Testis (tissue), 3 donors: ENCODE results near the gene TCIRG1. TPM values are rescaled to one million over a fixed set of nuclear protein-coding genes. Genes with fewer than 3 reads are reported as not detected.

Experiments used
- DNase-seq: peaks from one replicate; pipeline ENCODE4 v3.0.0-alpha.2; 2019
- H3K27ac ChIP-seq, 2 donors: fragments of 200-600 bp; sonication (generic); one replicate each; pipeline ENCODE4 v1.5.1; 2019
- H3K27me3 ChIP-seq: fragments of 200-600 bp; sonication (generic); one replicate; pipeline ENCODE4 v1.5.1; 2019
- H3K36me3 ChIP-seq: fragments of 200-600 bp; sonication (generic); one replicate; pipeline ENCODE4 v1.5.1; 2017; ENCODE audit warnings: low read depth; ENCODE audit errors: missing control alignments
- H3K4me1 ChIP-seq: fragments of 200-600 bp; sonication (generic); one replicate; pipeline ENCODE4 v1.5.1; 2019
- H3K4me3 ChIP-seq, 2 donors: fragments of 200-600 bp; sonication (generic); one replicate each; pipeline ENCODE4 v1.5.1; 2017 to 2019
- H3K9me3 ChIP-seq: fragments of 200-600 bp; sonication (generic); one replicate; pipeline ENCODE4 v1.5.1; 2017
- POLR2A ChIP-seq: fragments of 450-650 bp; IDR thresholded peaks from one replicate; pipeline ENCODE4 v1.6.1; 2017; ENCODE audit warnings: antibody characterized with exemption, mild to moderate bottlenecking, moderate library complexity
- WGBS, 2 donors: methylation state at CpG; one replicate each; pipeline ENCODE4 v1.1.5; 2018; 5-methylcytosine and 5-hydroxymethylcytosine counted together
- intact Hi-C: fragments of 100-400 bp; cut with DNase I; formaldehyde crosslinking; loops from one replicate; pipeline ENCODE4 v1.15.1; 2023; ENCODE audit warnings: low total_unique reads
- polyA plus RNA-seq: library from polyadenylated mRNA; stranded (reverse); fragments of 350-450 nt; fragmentation: Illumina TruSeq; extraction: RNeasy Lipid Tissue Mini Kit (QIAGEN cat#74804); gene quantifications from one replicate; pipeline ENCODE4 v1.2.3, GENCODE V29; 2014; ENCODE audit warnings: low read depth, low replicate concordance; ENCODE audit not compliant: insufficient read depth
- total RNA-seq, 2 donors: library from RNA; depleted of rRNA; stranded (reverse); fragments of >200 nt; gene quantifications; one replicate each; pipeline ENCODE4 v1.2.3, GENCODE V29; 2016
- TF ChIP-seq, protein P1 (sequence below), 3 experiments: fragments of 450-650 bp in 2 of 3; fragments of 200-600 bp in 1 of 3; sonication (generic) in 1 of 3; IDR thresholded peaks; one replicate each; pipeline ENCODE4 v1.5.1; 2016 to 2019; ENCODE audit warnings: antibody characterized with exemption in 3 of 3, mild to moderate bottlenecking in 2 of 3, moderate library complexity in 1 of 3

Gene TCIRG1
- total and polyA plus RNA-seq, 3 donors from 2014 or later = 22.2 to 53.6 (median 52.8) TPM

GRCh38 chr11:68014157-68014946 lies 24.5 kb upstream of the TCIRG1 start:
- Histone ChIP-seq H3K27ac (no peak overlapping the region), H3K4me1 (peaks cover 27% of the 10 kb centered on the region), H3K9me3 (no peaks in the 10 kb centered on the region), H3K36me3 (no peaks in the 10 kb centered on the region), H3K27me3 (no peaks in the 10 kb centered on the region), H3K4me3 (no peak overlapping the region)
- 50 to 58% methylated on average over 9 to 16 of the region's 16 CpGs for WGBS, 2 donors
- DNase-seq = no peak
- intact Hi-C loops = no loop called here
- TF ChIP-seq, protein P1, sequence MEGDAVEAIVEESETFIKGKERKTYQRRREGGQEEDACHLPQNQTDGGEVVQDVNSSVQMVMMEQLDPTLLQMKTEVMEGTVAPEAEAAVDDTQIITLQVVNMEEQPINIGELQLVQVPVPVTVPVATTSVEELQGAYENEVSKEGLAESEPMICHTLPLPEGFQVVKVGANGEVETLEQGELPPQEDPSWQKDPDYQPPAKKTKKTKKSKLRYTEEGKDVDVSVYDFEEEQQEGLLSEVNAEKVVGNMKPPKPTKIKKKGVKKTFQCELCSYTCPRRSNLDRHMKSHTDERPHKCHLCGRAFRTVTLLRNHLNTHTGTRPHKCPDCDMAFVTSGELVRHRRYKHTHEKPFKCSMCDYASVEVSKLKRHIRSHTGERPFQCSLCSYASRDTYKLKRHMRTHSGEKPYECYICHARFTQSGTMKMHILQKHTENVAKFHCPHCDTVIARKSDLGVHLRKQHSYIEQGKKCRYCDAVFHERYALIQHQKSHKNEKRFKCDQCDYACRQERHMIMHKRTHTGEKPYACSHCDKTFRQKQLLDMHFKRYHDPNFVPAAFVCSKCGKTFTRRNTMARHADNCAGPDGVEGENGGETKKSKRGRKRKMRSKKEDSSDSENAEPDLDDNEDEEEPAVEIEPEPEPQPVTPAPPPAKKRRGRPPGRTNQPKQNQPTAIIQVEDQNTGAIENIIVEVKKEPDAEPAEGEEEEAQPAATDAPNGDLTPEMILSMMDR (IDR thresholded peaks at IDR 0.05) = no peak
- no peak for TF ChIP-seq POLR2A

DNA sequence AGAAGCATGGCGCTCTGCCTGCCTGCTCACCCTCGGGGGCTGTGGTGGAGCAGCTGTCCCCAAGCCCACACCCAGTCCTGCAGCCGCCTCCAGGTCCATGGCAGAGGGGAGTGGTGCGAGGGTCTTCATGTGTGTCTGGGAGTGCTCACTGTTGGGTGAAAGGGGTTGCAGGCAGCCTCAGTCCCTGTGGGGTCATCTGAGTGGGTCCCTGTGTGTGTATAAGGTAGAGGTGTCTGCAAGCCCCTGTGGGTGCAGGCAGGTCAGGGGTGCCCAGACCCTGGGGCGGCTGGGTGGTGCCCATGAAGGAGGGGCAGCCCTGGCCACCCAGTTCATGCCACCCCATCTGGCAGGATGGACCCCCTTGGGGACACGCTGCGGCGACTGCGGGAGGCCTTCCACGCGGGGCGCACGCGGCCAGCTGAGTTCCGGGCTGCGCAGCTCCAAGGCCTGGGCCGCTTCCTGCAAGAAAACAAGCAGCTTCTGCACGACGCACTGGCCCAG lies 23.8 kb upstream of the TCIRG1 start:
- DNase-seq = no peak
- intact Hi-C loops = no loop called here
- 83 to 91% methylated on average over 2 to 19 of the region's 19 CpGs for WGBS, 2 donors
- Histone ChIP-seq H3K4me1 (peaks cover 25% of the 10 kb centered on the region), H3K27me3 (no peaks in the 10 kb centered on the region), H3K36me3 (no peaks in the 10 kb centered on the region), H3K9me3 (no peaks in the 10 kb centered on the region), H3K4me3 (no peak overlapping the region), H3K27ac (no peak overlapping the region)
- no peak for TF ChIP-seq POLR2A
- TF ChIP-seq, protein P1 (IDR thresholded peaks at IDR 0.05) = no peak

DNA sequence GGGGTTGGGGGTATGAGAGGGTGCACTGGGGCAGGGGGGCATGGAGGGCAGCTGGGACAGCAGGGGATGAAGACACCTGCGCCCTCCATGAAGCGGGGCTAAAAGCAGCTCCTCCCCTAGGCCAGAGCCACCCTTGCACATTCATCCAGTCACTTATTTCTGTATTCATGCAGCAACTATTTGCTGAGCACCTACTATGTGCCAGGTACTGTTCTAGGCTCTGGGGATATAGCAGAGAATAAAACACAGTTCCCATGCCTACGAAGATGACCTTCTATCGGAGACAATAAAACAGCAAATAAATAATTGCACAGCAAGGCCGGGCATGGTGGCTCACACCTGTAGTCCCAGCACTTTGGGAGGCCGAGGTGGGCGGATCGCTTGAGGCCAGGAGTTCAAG lies 23.4 kb upstream of the TCIRG1 start:
- no peak overlapping the region for H3K4me3 ChIP-seq
- no peak for DNase-seq
- no peaks in the 10 kb centered on the region for H3K36me3 ChIP-seq
- H3K9me3 ChIP-seq = no peaks in the 10 kb centered on the region
- H3K4me1 ChIP-seq = peaks cover 21% of the 10 kb centered on the region
- intact Hi-C loops = no loop called here
- TF ChIP-seq, protein P1 (IDR thresholded peaks at IDR 0.05) = no peak
- TF ChIP-seq POLR2A = no peak
- no peak overlapping the region for H3K27ac ChIP-seq
- WGBS, 2 donors = 93 to 95% methylated on average over 8 of the region's 8 CpGs
- H3K27me3 ChIP-seq = no peaks in the 10 kb centered on the region

- H3K4me3 ChIP-seq = no peak overlapping the region
- intact Hi-C loops = no loop called here
- no peaks in the 10 kb centered on the region for H3K27me3 ChIP-seq
- H3K27ac ChIP-seq = no peak overlapping the region
- TF ChIP-seq, protein P1 (IDR thresholded peaks at IDR 0.05) = no peak
- TF ChIP-seq POLR2A = no peak
- H3K36me3 ChIP-seq = no peaks in the 10 kb centered on the region
- H3K4me1 ChIP-seq = peaks cover 16% of the 10 kb centered on the region
- 55 to 77% methylated on average over 13 of the region's 13 CpGs for WGBS, 2 donors
- no peak for DNase-seq
- no peaks in the 10 kb centered on the region for H3K9me3 ChIP-seq
Observed at GRCh38 chr11:68016161-68016903, 22.5 kb upstream of the TCIRG1 start.
